Ishikawa (cell line): Measurements from ENCODE around the gene LEKR1.

Experiments used
- CEBPB ChIP-seq: IDR thresholded peaks from 2 replicates; pipeline ENCODE4 v1.6.1; 2012
- CREB1 ChIP-seq: IDR thresholded peaks from 2 replicates; pipeline ENCODE4 v1.6.1; 2012; ENCODE audit warnings: low read depth
- EGR1 ChIP-seq: IDR thresholded peaks from 2 replicates; pipeline ENCODE4 v1.6.1; 2012
- EP300 ChIP-seq: IDR thresholded peaks from 2 replicates; pipeline ENCODE4 v1.6.1; 2012; ENCODE audit warnings: borderline replicate concordance
- FOXM1 ChIP-seq: IDR thresholded peaks from 2 replicates; pipeline ENCODE4 v1.6.1; 2012; ENCODE audit warnings: low read depth, borderline replicate concordance
- NFIC ChIP-seq: IDR thresholded peaks from 2 replicates; pipeline ENCODE4 v1.6.1; 2012
- RAD21 ChIP-seq: IDR thresholded peaks from 2 replicates; pipeline ENCODE4 v1.6.1; 2012; ENCODE audit warnings: low read depth
- TAF1 ChIP-seq: IDR thresholded peaks from 2 replicates; pipeline ENCODE4 v1.6.1; 2012; ENCODE audit warnings: low read depth, mild to moderate bottlenecking
- TCF12 ChIP-seq: IDR thresholded peaks from 2 replicates; pipeline ENCODE4 v1.6.1; 2012; ENCODE audit warnings: low read depth
- TEAD4 ChIP-seq: IDR thresholded peaks from 2 replicates; pipeline ENCODE4 v1.6.1; 2012
- YY1 ChIP-seq: IDR thresholded peaks from 2 replicates; pipeline ENCODE4 v1.6.1; 2012; ENCODE audit warnings: low read depth
- ZBTB7A ChIP-seq: IDR thresholded peaks from 2 replicates; pipeline ENCODE4 v1.6.1; 2012; ENCODE audit warnings: low read depth
- TF ChIP-seq, protein P1 (sequence below): IDR thresholded peaks from 2 replicates; pipeline ENCODE4 v1.6.1; 2012
- TF ChIP-seq, protein P2 (sequence below): IDR thresholded peaks from 2 replicates; pipeline ENCODE4 v1.6.1; 2012; ENCODE audit warnings: low read depth, mild to moderate bottlenecking
- TF ChIP-seq, protein P3 (sequence below): IDR thresholded peaks from 2 replicates; pipeline ENCODE4 v1.6.1; 2012

LEKR1 gene

DNA sequence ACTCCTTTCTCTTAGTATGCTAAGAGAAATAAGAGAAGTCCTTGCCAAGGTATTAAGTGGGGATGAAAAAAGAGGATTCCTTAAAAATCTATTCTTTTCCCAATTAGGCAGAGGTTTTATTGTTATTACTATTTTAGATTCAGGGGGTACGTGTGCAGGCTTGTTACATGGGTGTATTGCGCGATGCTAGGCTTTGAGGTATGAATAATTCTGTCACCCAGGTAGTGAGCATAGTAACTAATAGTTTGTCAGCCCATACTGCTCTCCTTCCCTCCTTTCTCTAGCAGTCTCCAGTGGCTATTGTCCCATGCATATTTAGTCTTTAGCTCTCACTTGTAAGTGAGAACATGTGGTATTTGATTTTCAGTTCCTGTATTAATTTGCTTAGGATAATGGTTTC is 83.9 kb downstream of the LEKR1 start:
- TF ChIP-seq FOXM1 (no peak), TCF12 (no peak), NFIC (no peak), TAF1 (no peak), CREB1 (no peak), ZBTB7A (no peak), EGR1 (no peak), YY1 (no peak), TEAD4 (no peak)
- TF ChIP-seq, protein P1, sequence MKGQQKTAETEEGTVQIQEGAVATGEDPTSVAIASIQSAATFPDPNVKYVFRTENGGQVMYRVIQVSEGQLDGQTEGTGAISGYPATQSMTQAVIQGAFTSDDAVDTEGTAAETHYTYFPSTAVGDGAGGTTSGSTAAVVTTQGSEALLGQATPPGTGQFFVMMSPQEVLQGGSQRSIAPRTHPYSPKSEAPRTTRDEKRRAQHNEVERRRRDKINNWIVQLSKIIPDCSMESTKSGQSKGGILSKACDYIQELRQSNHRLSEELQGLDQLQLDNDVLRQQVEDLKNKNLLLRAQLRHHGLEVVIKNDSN = no peak

DNA sequence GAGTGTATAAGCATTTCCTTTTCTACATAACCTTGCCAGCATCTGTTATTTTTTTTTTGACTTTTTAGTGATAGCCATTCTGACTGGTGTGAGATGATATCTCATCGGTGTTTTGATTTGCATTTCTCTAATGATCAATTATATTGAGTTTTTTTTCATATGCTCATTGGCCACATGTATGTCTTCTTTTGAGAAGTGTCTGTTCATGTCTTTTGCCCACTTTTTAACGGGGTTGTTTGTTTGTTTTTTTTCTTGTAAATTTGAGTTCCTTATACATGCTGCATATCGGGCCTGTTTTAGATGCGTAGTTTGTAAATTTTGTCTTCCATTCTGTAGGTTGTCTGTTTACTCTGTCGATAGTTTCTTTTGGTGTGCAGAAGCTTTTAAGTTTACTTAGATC is 89.2 kb downstream of the LEKR1 start:
- no peak for TF ChIP-seq ZBTB7A
- TF ChIP-seq, protein P2, sequence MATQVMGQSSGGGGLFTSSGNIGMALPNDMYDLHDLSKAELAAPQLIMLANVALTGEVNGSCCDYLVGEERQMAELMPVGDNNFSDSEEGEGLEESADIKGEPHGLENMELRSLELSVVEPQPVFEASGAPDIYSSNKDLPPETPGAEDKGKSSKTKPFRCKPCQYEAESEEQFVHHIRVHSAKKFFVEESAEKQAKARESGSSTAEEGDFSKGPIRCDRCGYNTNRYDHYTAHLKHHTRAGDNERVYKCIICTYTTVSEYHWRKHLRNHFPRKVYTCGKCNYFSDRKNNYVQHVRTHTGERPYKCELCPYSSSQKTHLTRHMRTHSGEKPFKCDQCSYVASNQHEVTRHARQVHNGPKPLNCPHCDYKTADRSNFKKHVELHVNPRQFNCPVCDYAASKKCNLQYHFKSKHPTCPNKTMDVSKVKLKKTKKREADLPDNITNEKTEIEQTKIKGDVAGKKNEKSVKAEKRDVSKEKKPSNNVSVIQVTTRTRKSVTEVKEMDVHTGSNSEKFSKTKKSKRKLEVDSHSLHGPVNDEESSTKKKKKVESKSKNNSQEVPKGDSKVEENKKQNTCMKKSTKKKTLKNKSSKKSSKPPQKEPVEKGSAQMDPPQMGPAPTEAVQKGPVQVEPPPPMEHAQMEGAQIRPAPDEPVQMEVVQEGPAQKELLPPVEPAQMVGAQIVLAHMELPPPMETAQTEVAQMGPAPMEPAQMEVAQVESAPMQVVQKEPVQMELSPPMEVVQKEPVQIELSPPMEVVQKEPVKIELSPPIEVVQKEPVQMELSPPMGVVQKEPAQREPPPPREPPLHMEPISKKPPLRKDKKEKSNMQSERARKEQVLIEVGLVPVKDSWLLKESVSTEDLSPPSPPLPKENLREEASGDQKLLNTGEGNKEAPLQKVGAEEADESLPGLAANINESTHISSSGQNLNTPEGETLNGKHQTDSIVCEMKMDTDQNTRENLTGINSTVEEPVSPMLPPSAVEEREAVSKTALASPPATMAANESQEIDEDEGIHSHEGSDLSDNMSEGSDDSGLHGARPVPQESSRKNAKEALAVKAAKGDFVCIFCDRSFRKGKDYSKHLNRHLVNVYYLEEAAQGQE = no peak

DNA sequence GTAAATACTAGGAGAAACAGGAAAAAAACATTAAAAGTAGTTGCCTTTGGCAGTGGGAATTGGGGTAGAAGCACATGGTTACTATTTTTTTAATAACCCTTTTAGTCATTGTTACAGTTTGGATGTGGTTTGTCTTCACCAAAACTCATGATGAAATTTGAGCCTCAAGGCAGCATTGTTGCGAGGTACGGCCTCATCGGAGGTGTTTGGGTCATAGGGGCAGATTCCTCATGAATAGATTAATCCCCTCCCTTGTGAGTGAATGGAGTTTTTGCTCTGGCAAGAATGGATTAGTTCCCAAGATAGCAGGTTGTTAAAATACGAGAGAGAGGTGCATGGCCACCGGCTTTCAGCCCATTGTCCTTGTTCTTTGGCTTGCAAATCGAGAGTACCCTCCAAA is 92.6 kb downstream of the LEKR1 start:
- no peak for TF ChIP-seq EP300
- TF ChIP-seq CREB1 = no peak
- no peak for TF ChIP-seq CEBPB
- TF ChIP-seq ZBTB7A = no peak
- TF ChIP-seq, protein P2 = no peak
- TF ChIP-seq, protein P1 = no peak
- no peak for TF ChIP-seq EGR1

DNA sequence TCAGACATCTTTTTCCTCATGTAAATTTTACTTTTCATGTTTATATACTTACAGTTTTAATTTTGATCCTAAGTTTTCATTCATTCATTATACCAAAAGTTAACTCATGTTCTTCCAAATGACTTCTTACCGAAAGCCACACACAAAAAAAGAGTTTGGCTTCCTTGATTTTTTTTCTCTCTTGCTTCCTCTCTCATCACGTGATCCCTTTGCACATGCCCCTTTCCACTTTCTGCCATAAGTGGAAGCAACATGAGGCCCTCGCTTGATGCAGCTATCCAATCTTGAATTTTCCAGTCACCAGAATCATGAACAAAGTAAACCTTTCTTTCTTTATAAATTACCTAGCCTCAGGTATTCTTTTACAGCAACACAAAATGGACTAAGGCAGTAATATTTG is 93.7 kb downstream of the LEKR1 start:
- TF ChIP-seq NFIC (no peak), EP300 (no peak), CREB1 (no peak), TEAD4 (no peak), EGR1 (no peak), CEBPB (no peak), FOXM1 (no peak), TAF1 (no peak), YY1 (no peak), TCF12 (no peak), ZBTB7A (no peak), RAD21 (no peak)
- TF ChIP-seq, protein P2 = no peak
- TF ChIP-seq, protein P1 = no peak
- TF ChIP-seq, protein P3, sequence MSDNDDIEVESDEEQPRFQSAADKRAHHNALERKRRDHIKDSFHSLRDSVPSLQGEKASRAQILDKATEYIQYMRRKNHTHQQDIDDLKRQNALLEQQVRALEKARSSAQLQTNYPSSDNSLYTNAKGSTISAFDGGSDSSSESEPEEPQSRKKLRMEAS = no peak

DNA sequence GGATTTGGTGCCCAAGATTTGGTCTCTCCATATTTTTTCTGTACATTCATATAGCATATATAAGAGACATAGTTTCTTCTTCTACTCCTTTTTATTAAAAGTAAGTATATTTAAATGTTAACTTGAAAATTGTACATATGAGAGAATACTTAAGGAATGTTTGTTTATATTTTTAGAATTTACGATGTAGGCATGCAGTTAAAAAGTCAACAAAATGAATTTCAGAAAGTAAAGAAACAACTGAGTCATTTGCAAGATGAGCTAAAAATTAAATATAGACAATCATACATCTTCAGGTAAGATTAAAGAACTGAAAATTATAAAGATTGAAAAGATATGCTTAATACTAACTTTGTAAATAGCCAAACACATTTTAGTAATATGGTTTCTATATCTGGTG is 94.2 kb downstream of the LEKR1 start:
- TF ChIP-seq NFIC (no peak), CEBPB (no peak), CREB1 (no peak), TAF1 (no peak), EGR1 (no peak)
